ENCODE measurements around the gene PTAR1.

DNA sequence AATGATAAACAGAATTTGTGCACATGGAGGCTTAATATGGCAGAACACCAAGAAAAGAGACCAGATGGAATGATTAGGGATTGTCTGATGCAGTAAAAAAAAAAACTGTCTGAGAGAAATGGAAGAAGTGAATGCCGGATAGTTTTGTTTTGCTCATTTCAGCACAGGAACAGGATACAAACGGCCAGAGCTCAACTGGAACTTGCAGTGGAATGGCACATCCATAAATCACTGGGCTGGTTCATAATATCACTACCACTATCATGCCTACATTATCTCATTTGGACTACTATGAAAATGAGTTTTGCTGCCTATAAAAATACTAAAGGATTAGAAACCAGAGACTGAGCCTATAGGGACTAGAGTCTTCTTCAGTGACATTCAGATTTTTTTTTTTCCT lies 9.7 kb downstream of the PTAR1 start:
- TF ChIP-seq, protein P1, sequence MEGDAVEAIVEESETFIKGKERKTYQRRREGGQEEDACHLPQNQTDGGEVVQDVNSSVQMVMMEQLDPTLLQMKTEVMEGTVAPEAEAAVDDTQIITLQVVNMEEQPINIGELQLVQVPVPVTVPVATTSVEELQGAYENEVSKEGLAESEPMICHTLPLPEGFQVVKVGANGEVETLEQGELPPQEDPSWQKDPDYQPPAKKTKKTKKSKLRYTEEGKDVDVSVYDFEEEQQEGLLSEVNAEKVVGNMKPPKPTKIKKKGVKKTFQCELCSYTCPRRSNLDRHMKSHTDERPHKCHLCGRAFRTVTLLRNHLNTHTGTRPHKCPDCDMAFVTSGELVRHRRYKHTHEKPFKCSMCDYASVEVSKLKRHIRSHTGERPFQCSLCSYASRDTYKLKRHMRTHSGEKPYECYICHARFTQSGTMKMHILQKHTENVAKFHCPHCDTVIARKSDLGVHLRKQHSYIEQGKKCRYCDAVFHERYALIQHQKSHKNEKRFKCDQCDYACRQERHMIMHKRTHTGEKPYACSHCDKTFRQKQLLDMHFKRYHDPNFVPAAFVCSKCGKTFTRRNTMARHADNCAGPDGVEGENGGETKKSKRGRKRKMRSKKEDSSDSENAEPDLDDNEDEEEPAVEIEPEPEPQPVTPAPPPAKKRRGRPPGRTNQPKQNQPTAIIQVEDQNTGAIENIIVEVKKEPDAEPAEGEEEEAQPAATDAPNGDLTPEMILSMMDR (conservative IDR thresholded peaks at IDR 0.05; ENCODE audit: low read length) = no peak
- TF ChIP-seq EZH2phosphoT487 (IDR thresholded peaks at IDR 0.05; ENCODE audit: borderline replicate concordance) = no peak

All from Loucy (cell line).